Activated CD4-positive, CD25-positive, alpha-beta regulatory T cell (primary cell): ENCODE measurements around the gene CDK1.
"Not testable (repeated sequence)": the region's sequence is repeated elsewhere in the genome, so short reads cannot be mapped to it uniquely, and the experiment has no call there.

ENCODE experiments used
- DNase-seq, 4 experiments: peaks; one replicate each; lab custom pipeline; 2025; lab: John Stamatoyannopoulos, UW

CDK1 gene

GRCh38 chr10:60817398-60817805 is 39.1 kb downstream of the CDK1 start:
- no peak for DNase-seq

- no peak for DNase-seq
Measured at GRCh38 chr10:60818134-60818770, 40.0 kb downstream of the CDK1 start.

GRCh38 chr10:60819271-60819670 is 41.0 kb downstream of the CDK1 start:
- no peak for DNase-seq

GRCh38 chr10:60820093-60820754 is 41.9 kb downstream of the CDK1 start:
- DNase-seq = no peak

- no peak for DNase-seq
Measured at GRCh38 chr10:60821656-60822055, 43.4 kb downstream of the CDK1 start.

- no peak for DNase-seq
Measured at GRCh38 chr10:60822809-60823208, 44.5 kb downstream of the CDK1 start.

- DNase-seq = no peak
Measured at GRCh38 chr10:60823324-60823723, 45.0 kb downstream of the CDK1 start.

- no peak for DNase-seq
Measured at GRCh38 chr10:60825520-60825919, 47.2 kb downstream of the CDK1 start.

- DNase-seq = no peak
Measured at GRCh38 chr10:60827791-60828488, 49.7 kb downstream of the CDK1 start.

- no peak for DNase-seq
Measured at GRCh38 chr10:60828489-60828852, 50.2 kb downstream of the CDK1 start.

- DNase-seq = not testable (repeated sequence)
Measured at GRCh38 chr10:60832136-60832535, 53.9 kb downstream of the CDK1 start.

- DNase-seq = no peak
Measured at GRCh38 chr10:60834401-60834800, 56.1 kb downstream of the CDK1 start.

GRCh38 chr10:60835049-60835448 is 56.8 kb downstream of the CDK1 start:
- DNase-seq = no peak

GRCh38 chr10:60841227-60841626 is 62.9 kb downstream of the CDK1 start:
- DNase-seq = not testable (repeated sequence)

GRCh38 chr10:60842694-60843093 is 64.4 kb downstream of the CDK1 start:
- DNase-seq = no peak
